Measurements from ENCODE around the gene CBL. TPM values are rescaled to one million over a fixed set of nuclear protein-coding genes. Genes with fewer than 3 reads are reported as not detected.
A peak's percentile ranks its signal among the peaks of the same experiment; 100 is the strongest.

The CBL gene
- total RNA-seq, 3 donors from 2014 or later, result 11.0 to 24.4 (median 13.1) TPM

GRCh38 chr11:119307974-119308373 lies 101.8 kb downstream of the CBL start:
- no peaks in the 10 kb centered on the region for H3K4me1 ChIP-seq (ENCODE audit: low read depth)
- ATAC-seq, result no peak
- intact Hi-C loops (cut with DNase I, micrococcal nuclease), result no loop called here
- H3K9me3 ChIP-seq, result no peaks in the 10 kb centered on the region
- TF ChIP-seq, protein P1, sequence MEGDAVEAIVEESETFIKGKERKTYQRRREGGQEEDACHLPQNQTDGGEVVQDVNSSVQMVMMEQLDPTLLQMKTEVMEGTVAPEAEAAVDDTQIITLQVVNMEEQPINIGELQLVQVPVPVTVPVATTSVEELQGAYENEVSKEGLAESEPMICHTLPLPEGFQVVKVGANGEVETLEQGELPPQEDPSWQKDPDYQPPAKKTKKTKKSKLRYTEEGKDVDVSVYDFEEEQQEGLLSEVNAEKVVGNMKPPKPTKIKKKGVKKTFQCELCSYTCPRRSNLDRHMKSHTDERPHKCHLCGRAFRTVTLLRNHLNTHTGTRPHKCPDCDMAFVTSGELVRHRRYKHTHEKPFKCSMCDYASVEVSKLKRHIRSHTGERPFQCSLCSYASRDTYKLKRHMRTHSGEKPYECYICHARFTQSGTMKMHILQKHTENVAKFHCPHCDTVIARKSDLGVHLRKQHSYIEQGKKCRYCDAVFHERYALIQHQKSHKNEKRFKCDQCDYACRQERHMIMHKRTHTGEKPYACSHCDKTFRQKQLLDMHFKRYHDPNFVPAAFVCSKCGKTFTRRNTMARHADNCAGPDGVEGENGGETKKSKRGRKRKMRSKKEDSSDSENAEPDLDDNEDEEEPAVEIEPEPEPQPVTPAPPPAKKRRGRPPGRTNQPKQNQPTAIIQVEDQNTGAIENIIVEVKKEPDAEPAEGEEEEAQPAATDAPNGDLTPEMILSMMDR (IDR thresholded peaks at IDR 0.05), result no peak
- no peak overlapping the region for H3K4me3 ChIP-seq
- DNase-seq, result no peak
- no peaks in the 10 kb centered on the region for H3K36me3 ChIP-seq (ENCODE audit: low read depth)

- intact Hi-C loops (cut with DNase I, micrococcal nuclease), result no loop called here
- TF ChIP-seq, protein P1 (IDR thresholded peaks at IDR 0.05), result no peak
- Histone ChIP-seq H3K4me1 (ENCODE audit: low read depth) (no peaks in the 10 kb centered on the region), H3K36me3 (ENCODE audit: low read depth) (no peaks in the 10 kb centered on the region), H3K4me3 (no peak overlapping the region), H3K9me3 (no peaks in the 10 kb centered on the region)
- ATAC-seq, result no peak
- DNase-seq, result no peak
Measured at GRCh38 chr11:119309411-119309810, 103.3 kb downstream of the CBL start.

DNA sequence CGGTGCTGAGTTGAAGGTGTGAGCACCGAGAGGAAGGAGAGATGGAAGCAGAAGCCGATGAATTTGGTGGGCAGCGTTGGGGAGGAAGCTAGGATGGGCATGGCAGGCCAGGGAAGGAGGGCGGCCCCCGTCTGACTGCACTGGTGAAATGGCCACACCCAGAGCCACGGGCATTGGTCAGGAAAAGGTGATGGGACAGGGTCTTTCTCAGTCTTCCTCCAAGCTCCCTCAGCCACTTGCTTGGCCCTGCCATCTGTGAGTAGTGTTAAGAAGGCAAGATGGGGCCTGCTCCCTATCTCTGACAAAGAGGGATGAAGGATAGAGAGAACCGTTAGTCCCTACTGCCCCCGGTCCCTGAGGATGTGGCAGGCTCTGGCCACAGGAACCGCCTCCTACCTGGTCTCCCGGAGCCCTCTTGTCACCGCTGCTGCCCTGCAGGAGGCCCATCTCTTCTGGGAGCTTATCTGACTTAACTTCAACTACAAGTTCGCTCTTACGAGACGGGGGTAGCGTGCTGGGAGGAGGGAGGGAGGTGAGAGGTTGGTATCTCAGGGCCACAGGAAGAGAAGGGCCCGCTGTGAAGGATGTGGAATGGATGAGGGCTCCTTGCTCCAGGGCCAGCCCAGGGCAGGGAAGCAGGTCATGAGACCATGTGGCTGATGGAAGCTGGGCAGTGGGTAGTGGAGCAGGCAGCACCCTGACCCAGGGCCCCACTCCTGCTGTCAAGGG lies 104.0 kb downstream of the CBL start:
- no peak for DNase-seq
- intact Hi-C loops (cut with DNase I, micrococcal nuclease), result no loop called here
- no peaks in the 10 kb centered on the region for H3K9me3 ChIP-seq
- H3K4me1 ChIP-seq (ENCODE audit: low read depth), result peaks cover 3% of the 10 kb centered on the region
- H3K4me3 ChIP-seq, result no peak overlapping the region
- peak; percentile 4 for ATAC-seq
- no peaks in the 10 kb centered on the region for H3K36me3 ChIP-seq (ENCODE audit: low read depth)
- TF ChIP-seq, protein P1 (IDR thresholded peaks at IDR 0.05), result no peak

DNA sequence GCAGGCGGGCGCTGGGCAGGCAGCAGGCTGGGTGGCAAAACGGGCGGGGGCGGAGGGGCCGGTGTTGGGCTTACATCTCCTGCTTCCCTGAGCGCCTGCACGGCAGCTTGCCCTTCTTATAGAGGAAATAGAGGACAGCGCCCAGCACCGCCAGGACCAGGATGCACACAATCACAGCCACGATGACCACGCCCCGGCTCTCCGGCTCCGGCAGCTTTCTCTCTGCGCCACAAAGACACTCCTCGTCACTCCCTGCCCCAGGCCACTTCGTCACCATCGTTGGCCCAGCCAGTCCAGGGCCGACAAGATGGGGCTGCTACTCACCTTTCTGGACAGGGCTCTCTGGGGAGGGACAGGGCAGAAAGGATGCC lies 104.5 kb downstream of the CBL start:
- H3K4me3 ChIP-seq, result no peak overlapping the region
- DNase-seq (peak in 1 of 3 donors; percentile 31), ATAC-seq (peak; percentile 58)
- no peaks in the 10 kb centered on the region for H3K36me3 ChIP-seq (ENCODE audit: low read depth)
- TF ChIP-seq, protein P1 (IDR thresholded peaks at IDR 0.05), result no peak
- no peaks in the 10 kb centered on the region for H3K9me3 ChIP-seq
- intact Hi-C loops (cut with DNase I, micrococcal nuclease), result no loop called here
- H3K4me1 ChIP-seq (ENCODE audit: low read depth), result peaks cover 7% of the 10 kb centered on the region

- intact Hi-C loops (cut with DNase I, micrococcal nuclease), result no loop called here
- Histone ChIP-seq H3K9me3 (no peaks in the 10 kb centered on the region), H3K36me3 (ENCODE audit: low read depth) (no peaks in the 10 kb centered on the region), H3K4me1 (ENCODE audit: low read depth) (peaks cover 29% of the 10 kb centered on the region), H3K4me3 (no peak overlapping the region)
- ATAC-seq, result no peak
- TF ChIP-seq, protein P1 (IDR thresholded peaks at IDR 0.05), result no peak
- DNase-seq, result no peak
Measured at GRCh38 chr11:119314726-119315125, 108.6 kb downstream of the CBL start.
